BJ (cell line): ENCODE results near the gene DPYD. TPM values are rescaled to one million over a fixed set of nuclear protein-coding genes. Genes with fewer than 3 reads are reported as not detected.

Source experiments
- CTCF ChIA-PET: fragments of 350-600 bp; formaldehyde crosslinking; extraction: SDS; loops from one replicate; lab custom pipeline; 2021; ENCODE audit warnings: antibody characterized with exemption, inconsistent platforms; lab: Yijun Ruan, JAX
- POLR2A ChIA-PET: fragments of 300-600 bp; sonication (Branson Sonifier 250); formaldehyde crosslinking; extraction: SDS; loops from one replicate; lab custom pipeline; 2021; ENCODE audit warnings: antibody characterized with exemption; lab: Charles Lee
- DNase-seq: peaks from one replicate; pipeline ENCODE4 v3.0.0-alpha.2; 2011; ENCODE audit warnings: low read depth
- H3K27me3 ChIP-seq: 2 replicates; pipeline ENCODE4 v1.6.0; 2011; ENCODE audit warnings: low read length; ENCODE audit not compliant: control insufficient read depth, insufficient read depth
- H3K36me3 ChIP-seq: 2 replicates; pipeline ENCODE4 v1.5.1; 2011; ENCODE audit warnings: low read length; ENCODE audit not compliant: control insufficient read depth, insufficient read depth
- H3K4me3 ChIP-seq: 2 replicates; pipeline ENCODE4 v1.5.1; 2011; ENCODE audit warnings: low read depth, mild to moderate bottlenecking, control low read depth, low read length
- polyA plus RNA-seq: library from polyadenylated mRNA; depleted of rRNA; stranded (reverse); fragments of >200 nt; gene quantifications from 2 replicates; pipeline ENCODE4 v1.2.3, GENCODE V29; 2011
- TF ChIP-seq, protein P1 (sequence below): IDR thresholded peaks from 2 replicates; pipeline ENCODE4 v1.5.1; 2011; ENCODE audit warnings: low read depth, mild to moderate bottlenecking, control low read depth, inconsistent platforms, low read length, moderate library complexity; ENCODE audit not compliant: insufficient read depth

Gene DPYD
- polyA plus RNA-seq, 1 experiment: 13.1 TPM

DNA sequence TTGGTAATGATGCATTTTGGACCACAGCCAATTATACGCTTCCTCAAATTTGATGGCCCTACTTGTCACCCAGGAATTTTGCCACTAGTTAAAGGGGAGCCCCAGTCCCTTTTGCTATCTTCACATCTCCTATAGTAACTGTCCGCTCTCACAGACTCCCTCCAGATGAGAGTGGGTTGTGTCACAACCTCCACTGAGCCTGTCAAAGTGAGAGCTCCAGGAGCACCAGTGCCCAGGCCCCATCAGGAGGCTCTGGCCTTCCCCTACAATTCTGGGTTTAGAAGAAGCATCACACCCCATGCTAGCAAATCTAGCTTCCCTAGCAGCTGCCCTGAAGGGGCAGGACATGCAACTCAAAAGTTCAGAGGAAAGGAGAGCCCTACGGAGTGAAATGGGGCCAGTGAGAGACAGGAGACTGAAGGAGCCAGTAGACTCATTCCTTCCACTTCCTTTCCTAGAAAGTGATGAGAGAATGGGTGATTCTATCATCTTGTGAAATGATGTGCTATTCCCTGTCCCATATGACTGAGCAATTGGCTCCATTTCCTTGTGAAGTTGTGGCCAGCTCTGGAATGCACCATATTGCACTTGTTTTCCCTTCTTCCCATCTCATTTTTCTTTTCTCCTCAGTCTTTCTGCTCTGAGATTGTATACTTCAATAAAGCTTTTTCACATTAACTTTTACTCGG lies 541.3 kb downstream of the DPYD start:
- TF ChIP-seq, protein P1, sequence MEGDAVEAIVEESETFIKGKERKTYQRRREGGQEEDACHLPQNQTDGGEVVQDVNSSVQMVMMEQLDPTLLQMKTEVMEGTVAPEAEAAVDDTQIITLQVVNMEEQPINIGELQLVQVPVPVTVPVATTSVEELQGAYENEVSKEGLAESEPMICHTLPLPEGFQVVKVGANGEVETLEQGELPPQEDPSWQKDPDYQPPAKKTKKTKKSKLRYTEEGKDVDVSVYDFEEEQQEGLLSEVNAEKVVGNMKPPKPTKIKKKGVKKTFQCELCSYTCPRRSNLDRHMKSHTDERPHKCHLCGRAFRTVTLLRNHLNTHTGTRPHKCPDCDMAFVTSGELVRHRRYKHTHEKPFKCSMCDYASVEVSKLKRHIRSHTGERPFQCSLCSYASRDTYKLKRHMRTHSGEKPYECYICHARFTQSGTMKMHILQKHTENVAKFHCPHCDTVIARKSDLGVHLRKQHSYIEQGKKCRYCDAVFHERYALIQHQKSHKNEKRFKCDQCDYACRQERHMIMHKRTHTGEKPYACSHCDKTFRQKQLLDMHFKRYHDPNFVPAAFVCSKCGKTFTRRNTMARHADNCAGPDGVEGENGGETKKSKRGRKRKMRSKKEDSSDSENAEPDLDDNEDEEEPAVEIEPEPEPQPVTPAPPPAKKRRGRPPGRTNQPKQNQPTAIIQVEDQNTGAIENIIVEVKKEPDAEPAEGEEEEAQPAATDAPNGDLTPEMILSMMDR: no peak
- peak; percentile 41 for DNase-seq
- H3K36me3 ChIP-seq: no peaks in the 10 kb centered on the region
- CTCF ChIA-PET: no interaction called here
- no peaks in the 10 kb centered on the region for H3K27me3 ChIP-seq
- POLR2A ChIA-PET: no interaction called here
- no peak overlapping the region for H3K4me3 ChIP-seq

GRCh38 chr1:97378596-97378995 lies 542.2 kb downstream of the DPYD start:
- Histone ChIP-seq H3K36me3 (no peaks in the 10 kb centered on the region), H3K4me3 (no peak overlapping the region), H3K27me3 (no peaks in the 10 kb centered on the region)
- DNase-seq: no peak
- ChIA-PET POLR2A (no interaction called here), CTCF (no interaction called here)
- TF ChIP-seq, protein P1: no peak

DNA sequence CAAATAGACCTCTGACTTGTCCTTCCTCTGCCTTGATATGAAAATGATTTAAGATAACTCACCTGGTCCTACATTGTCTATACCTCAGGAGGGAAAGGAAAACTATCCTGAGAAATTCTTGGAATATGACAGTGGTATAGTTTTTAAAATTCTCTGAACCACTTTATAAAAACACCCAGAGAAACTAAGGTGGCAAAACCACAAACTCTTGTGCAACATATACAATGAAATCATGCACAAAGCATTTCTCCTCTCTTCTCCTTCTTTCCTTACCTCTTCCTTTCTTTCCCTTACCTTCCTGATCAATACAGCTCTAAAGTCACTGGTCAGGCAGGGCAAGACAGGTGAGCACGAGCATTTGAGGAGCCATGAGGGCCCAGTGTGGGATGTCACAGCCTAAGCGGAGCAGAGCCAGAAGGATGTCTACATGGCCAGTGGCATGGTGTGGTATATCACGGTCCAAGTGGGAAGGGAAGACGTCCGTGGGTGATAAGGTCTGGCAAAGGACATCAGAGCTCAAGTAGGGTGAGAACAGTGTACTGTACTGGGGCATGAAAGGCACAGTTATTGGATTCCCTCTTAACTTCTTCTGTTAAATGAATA lies 543.3 kb downstream of the DPYD start:
- H3K4me3 ChIP-seq: no peak overlapping the region
- TF ChIP-seq, protein P1: no peak
- H3K36me3 ChIP-seq: no peaks in the 10 kb centered on the region
- CTCF ChIA-PET: no interaction called here
- POLR2A ChIA-PET: no interaction called here
- DNase-seq: no peak
- H3K27me3 ChIP-seq: no peaks in the 10 kb centered on the region

GRCh38 chr1:97373000-97373399 lies 547.8 kb downstream of the DPYD start:
- TF ChIP-seq, protein P1: no peak
- no peak for DNase-seq
- ChIA-PET CTCF (no interaction called here), POLR2A (no interaction called here)
- H3K36me3 ChIP-seq: no peaks in the 10 kb centered on the region
- H3K4me3 ChIP-seq: no peak overlapping the region
- no peaks in the 10 kb centered on the region for H3K27me3 ChIP-seq

- no peak overlapping the region for H3K4me3 ChIP-seq
- DNase-seq: no peak
- H3K36me3 ChIP-seq: no peaks in the 10 kb centered on the region
- H3K27me3 ChIP-seq: no peaks in the 10 kb centered on the region
- TF ChIP-seq, protein P1: no peak
- POLR2A ChIA-PET: no interaction called here
- CTCF ChIA-PET: no interaction called here
Measured at GRCh38 chr1:97372531-97372930, 548.3 kb downstream of the DPYD start.
